ENCODE data around the gene ADGRD2. TPM values are rescaled to one million over a fixed set of nuclear protein-coding genes. Genes with fewer than 3 reads are reported as not detected.

ADGRD2 gene
- total and polyA plus RNA-seq, 2 of the 13 experiments (the other 11 are each of a cell fraction or from before 2014, with no cell fraction given) = not detected

DNA sequence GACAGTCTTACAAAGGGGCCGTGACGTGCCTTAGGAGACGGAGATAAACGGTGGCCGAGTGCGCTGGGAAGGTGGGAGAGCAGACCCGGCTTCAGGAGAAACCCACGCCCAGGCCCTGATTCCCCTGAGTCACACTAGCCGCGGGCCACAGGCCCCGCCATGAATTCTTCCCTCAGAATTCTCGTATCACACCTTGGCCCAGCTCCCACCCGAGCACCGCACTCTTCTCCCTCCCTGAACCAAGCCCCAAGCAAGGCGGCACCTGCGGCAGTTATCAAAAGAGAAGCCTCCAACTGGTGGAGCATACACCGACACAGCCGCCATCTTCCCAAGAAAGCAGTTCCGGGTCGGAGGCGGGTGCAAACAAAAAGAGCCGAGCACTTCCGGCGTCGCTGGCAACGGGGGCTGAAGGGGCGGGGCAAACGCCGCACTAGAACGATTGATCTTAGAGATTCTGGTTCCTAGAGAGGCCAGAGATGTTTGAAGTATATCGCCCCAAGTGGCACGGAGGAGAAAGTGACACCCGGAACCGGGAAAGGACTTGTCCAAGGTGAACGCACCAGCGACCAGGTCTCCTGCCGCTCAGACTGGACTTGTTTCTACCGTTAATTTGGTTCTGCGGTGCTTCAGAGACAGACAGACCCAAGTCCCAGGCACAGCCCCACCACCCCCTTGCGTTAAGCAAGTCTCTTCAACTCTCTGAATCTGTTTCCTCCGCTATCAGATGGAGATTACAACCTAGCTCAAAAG, 35.0 kb upstream of the ADGRD2 start, which contains the start of gene PSMB7 (continued):
- no peak for TF ChIP-seq ZBTB3 (CRISPR knock-in tag; IDR thresholded peaks at IDR 0.05; ENCODE audit: borderline replicate concordance, low read depth)
- TF ChIP-seq TOPORS (CRISPR knock-in tag; IDR thresholded peaks at IDR 0.05) = no peak
- TF ChIP-seq, protein P1, sequence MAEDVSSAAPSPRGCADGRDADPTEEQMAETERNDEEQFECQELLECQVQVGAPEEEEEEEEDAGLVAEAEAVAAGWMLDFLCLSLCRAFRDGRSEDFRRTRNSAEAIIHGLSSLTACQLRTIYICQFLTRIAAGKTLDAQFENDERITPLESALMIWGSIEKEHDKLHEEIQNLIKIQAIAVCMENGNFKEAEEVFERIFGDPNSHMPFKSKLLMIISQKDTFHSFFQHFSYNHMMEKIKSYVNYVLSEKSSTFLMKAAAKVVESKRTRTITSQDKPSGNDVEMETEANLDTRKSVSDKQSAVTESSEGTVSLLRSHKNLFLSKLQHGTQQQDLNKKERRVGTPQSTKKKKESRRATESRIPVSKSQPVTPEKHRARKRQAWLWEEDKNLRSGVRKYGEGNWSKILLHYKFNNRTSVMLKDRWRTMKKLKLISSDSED (CRISPR knock-in tag; IDR thresholded peaks at IDR 0.05) = no peak
- TF ChIP-seq U2AF1 (optimal IDR thresholded peaks at IDR 0.05; ENCODE audit: low read depth, low read length) = peak; percentile 68
- TF ChIP-seq, protein P2, sequence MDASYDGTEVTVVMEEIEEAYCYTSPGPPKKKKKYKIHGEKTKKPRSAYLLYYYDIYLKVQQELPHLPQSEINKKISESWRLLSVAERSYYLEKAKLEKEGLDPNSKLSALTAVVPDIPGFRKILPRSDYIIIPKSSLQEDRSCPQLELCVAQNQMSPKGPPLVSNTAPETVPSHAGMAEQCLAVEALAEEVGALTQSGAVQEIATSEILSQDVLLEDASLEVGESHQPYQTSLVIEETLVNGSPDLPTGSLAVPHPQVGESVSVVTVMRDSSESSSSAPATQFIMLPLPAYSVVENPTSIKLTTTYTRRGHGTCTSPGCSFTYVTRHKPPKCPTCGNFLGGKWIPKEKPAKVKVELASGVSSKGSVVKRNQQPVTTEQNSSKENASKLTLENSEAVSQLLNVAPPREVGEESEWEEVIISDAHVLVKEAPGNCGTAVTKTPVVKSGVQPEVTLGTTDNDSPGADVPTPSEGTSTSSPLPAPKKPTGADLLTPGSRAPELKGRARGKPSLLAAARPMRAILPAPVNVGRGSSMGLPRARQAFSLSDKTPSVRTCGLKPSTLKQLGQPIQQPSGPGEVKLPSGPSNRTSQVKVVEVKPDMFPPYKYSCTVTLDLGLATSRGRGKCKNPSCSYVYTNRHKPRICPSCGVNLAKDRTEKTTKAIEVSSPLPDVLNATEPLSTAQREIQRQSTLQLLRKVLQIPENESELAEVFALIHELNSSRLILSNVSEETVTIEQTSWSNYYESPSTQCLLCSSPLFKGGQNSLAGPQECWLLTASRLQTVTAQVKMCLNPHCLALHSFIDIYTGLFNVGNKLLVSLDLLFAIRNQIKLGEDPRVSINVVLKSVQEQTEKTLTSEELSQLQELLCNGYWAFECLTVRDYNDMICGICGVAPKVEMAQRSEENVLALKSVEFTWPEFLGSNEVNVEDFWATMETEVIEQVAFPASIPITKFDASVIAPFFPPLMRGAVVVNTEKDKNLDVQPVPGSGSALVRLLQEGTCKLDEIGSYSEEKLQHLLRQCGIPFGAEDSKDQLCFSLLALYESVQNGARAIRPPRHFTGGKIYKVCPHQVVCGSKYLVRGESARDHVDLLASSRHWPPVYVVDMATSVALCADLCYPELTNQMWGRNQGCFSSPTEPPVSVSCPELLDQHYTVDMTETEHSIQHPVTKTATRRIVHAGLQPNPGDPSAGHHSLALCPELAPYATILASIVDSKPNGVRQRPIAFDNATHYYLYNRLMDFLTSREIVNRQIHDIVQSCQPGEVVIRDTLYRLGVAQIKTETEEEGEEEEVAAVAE (CRISPR knock-in tag; IDR thresholded peaks at IDR 0.05; ENCODE audit: borderline replicate concordance) = no peak; the same call in 1 of the 2 replicates
- TF ChIP-seq TCF12 (IDR thresholded peaks at IDR 0.05) = no peak
- 0 out of 2 replicates have a peak, but pooled peaks have one; percentile 38 for TF ChIP-seq TCF12 (CRISPR knock-in tag; IDR thresholded peaks at IDR 0.05)
- TF ChIP-seq, protein P3, sequence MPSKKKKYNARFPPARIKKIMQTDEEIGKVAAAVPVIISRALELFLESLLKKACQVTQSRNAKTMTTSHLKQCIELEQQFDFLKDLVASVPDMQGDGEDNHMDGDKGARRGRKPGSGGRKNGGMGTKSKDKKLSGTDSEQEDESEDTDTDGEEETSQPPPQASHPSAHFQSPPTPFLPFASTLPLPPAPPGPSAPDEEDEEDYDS (CRISPR knock-in tag; IDR thresholded peaks at IDR 0.05) = peak; percentile 93
- TF ChIP-seq, protein P4, sequence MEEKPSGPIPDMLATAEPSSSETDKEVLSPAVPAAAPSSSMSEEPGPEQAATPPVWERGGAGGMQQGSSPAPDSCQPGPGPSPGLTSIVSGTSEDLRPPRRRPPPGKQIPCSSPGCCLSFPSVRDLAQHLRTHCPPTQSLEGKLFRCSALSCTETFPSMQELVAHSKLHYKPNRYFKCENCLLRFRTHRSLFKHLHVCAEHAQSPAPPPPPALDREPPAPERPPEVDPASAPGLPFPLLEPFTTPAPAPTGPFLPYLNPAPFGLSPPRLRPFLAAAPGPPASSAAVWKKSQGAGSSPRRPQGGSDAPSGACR (CRISPR knock-in tag; IDR thresholded peaks at IDR 0.05) = peak; percentile 46; the same call in 1 of the 2 replicates
- no peak for TF ChIP-seq NFRKB (IDR thresholded peaks at IDR 0.05)
- TF ChIP-seq MAZ (IDR thresholded peaks at IDR 0.05; ENCODE audit: borderline replicate concordance, low read depth, low read length) = 0 out of 2 replicates have a peak, but pooled peaks have one; percentile 78
- peak; percentile 79 for TF ChIP-seq MAZ (CRISPR knock-in tag; IDR thresholded peaks at IDR 0.05; ENCODE audit: low read depth)
- TF ChIP-seq ZNF788 (CRISPR knock-in tag; IDR thresholded peaks at IDR 0.05; ENCODE audit: borderline replicate concordance) = peak; percentile 42; the same call in 1 of the 2 replicates
- 0 out of 2 replicates have a peak, but pooled peaks have one; percentile 56 for TF ChIP-seq ZC3H13 (CRISPR knock-in tag; IDR thresholded peaks at IDR 0.05)
- TF ChIP-seq ZNF260 (CRISPR knock-in tag; IDR thresholded peaks at IDR 0.05; ENCODE audit: borderline replicate concordance, low read depth) = no peak
- TF ChIP-seq ZNF460 (CRISPR knock-in tag; IDR thresholded peaks at IDR 0.05; ENCODE audit: borderline replicate concordance) = no peak; the same call in 1 of the 2 replicates
- TF ChIP-seq ZNF567 (CRISPR knock-in tag; IDR thresholded peaks at IDR 0.05; ENCODE audit: borderline replicate concordance) = no peak
- TF ChIP-seq WIZ (CRISPR knock-in tag; IDR thresholded peaks at IDR 0.05) = 0 out of 2 replicates have a peak, but pooled peaks have one; percentile 49
- no peak for TF ChIP-seq ZNF383 (CRISPR knock-in tag; IDR thresholded peaks at IDR 0.05; ENCODE audit: borderline replicate concordance)
- TF ChIP-seq, protein P5, sequence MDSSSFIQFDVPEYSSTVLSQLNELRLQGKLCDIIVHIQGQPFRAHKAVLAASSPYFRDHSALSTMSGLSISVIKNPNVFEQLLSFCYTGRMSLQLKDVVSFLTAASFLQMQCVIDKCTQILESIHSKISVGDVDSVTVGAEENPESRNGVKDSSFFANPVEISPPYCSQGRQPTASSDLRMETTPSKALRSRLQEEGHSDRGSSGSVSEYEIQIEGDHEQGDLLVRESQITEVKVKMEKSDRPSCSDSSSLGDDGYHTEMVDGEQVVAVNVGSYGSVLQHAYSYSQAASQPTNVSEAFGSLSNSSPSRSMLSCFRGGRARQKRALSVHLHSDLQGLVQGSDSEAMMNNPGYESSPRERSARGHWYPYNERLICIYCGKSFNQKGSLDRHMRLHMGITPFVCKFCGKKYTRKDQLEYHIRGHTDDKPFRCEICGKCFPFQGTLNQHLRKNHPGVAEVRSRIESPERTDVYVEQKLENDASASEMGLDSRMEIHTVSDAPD (CRISPR knock-in tag; IDR thresholded peaks at IDR 0.05) = no peak
- 0 out of 2 replicates have a peak, but pooled peaks have one; percentile 16 for TF ChIP-seq MIER2 (CRISPR knock-in tag; IDR thresholded peaks at IDR 0.05)

Data from HepG2 (cell line).